GM18511 (cell line): ENCODE data around the gene TFDP2.
"Not testable (repeated sequence)": the region's sequence is repeated elsewhere in the genome, so short reads cannot be mapped to it uniquely, and the experiment has no call there.

Source experiments
- ATAC-seq: cut with Tn5 transposase; IDR thresholded peaks from one replicate; pipeline ENCODE4 v1.9.1; 2021; ENCODE audit warnings: mild to moderate bottlenecking, moderate library complexity; ENCODE audit not compliant: unreplicated experiment

TFDP2 gene

GRCh38 chr3:142129516-142130171 lies 19.7 kb downstream of the TFDP2 start:
- no peak for ATAC-seq

GRCh38 chr3:142127941-142128658 lies 21.2 kb downstream of the TFDP2 start:
- ATAC-seq: no peak

GRCh38 chr3:142124243-142124642 lies 25.1 kb downstream of the TFDP2 start:
- ATAC-seq: no peak

GRCh38 chr3:142120707-142121106 lies 28.6 kb downstream of the TFDP2 start:
- no peak for ATAC-seq

GRCh38 chr3:142118911-142119310 lies 30.4 kb downstream of the TFDP2 start:
- no peak for ATAC-seq

GRCh38 chr3:142117056-142117851 lies 32.1 kb downstream of the TFDP2 start:
- no peak for ATAC-seq

- no peak for ATAC-seq
These were observed 33.3 kb downstream of the TFDP2 start for GRCh38 chr3:142115867-142116668.

- ATAC-seq: no peak
These were observed 36.7 kb downstream of the TFDP2 start for GRCh38 chr3:142112601-142113000.

- no peak for ATAC-seq
These were observed 42.8 kb downstream of the TFDP2 start for GRCh38 chr3:142106548-142106947.

- ATAC-seq: no peak
These were observed 43.4 kb downstream of the TFDP2 start for GRCh38 chr3:142105991-142106390.

- ATAC-seq: no peak
These were observed 44.6 kb downstream of the TFDP2 start for GRCh38 chr3:142104763-142105162.

GRCh38 chr3:142098964-142099363 lies 50.4 kb downstream of the TFDP2 start:
- ATAC-seq: no peak

- no peak for ATAC-seq
These were observed 52.1 kb downstream of the TFDP2 start for GRCh38 chr3:142097099-142097843.

GRCh38 chr3:142095841-142096240 lies 53.5 kb downstream of the TFDP2 start:
- no peak for ATAC-seq

GRCh38 chr3:142088925-142089324 lies 60.4 kb downstream of the TFDP2 start:
- ATAC-seq: not testable (repeated sequence)

- ATAC-seq: no peak
These were observed 60.8 kb downstream of the TFDP2 start for GRCh38 chr3:142088522-142088921.

- ATAC-seq: no peak
These were observed 61.7 kb downstream of the TFDP2 start for GRCh38 chr3:142087676-142088075.

- no peak for ATAC-seq
These were observed 62.7 kb downstream of the TFDP2 start for GRCh38 chr3:142086581-142087090.

GRCh38 chr3:142081178-142081577 lies 68.2 kb downstream of the TFDP2 start:
- ATAC-seq: no peak
